ENCODE data around the gene IGDCC3. TPM values are rescaled to one million over a fixed set of nuclear protein-coding genes. Genes with fewer than 3 reads are reported as not detected.

The IGDCC3 gene
- total RNA-seq, 4 donors from 2014 or later: not detected

- Histone ChIP-seq H3K4me1 (peaks cover 14% of the 10 kb centered on the region), H3K4me3 (no peak overlapping the region), H3K9me3 (no peaks in the 10 kb centered on the region), H3K27me3 (no peaks in the 10 kb centered on the region), H3K27ac (no peak overlapping the region), H3K36me3 (no peaks in the 10 kb centered on the region)
- WGBS: 53% methylated on average over 6 of the region's 6 CpGs
- DNase-seq (ENCODE audit: low spot score in 2 of 2): no peak
- TF ChIP-seq POLR2AphosphoS5 (IDR thresholded peaks at IDR 0.05): no peak
- TF ChIP-seq, protein P1, sequence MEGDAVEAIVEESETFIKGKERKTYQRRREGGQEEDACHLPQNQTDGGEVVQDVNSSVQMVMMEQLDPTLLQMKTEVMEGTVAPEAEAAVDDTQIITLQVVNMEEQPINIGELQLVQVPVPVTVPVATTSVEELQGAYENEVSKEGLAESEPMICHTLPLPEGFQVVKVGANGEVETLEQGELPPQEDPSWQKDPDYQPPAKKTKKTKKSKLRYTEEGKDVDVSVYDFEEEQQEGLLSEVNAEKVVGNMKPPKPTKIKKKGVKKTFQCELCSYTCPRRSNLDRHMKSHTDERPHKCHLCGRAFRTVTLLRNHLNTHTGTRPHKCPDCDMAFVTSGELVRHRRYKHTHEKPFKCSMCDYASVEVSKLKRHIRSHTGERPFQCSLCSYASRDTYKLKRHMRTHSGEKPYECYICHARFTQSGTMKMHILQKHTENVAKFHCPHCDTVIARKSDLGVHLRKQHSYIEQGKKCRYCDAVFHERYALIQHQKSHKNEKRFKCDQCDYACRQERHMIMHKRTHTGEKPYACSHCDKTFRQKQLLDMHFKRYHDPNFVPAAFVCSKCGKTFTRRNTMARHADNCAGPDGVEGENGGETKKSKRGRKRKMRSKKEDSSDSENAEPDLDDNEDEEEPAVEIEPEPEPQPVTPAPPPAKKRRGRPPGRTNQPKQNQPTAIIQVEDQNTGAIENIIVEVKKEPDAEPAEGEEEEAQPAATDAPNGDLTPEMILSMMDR (IDR thresholded peaks at IDR 0.05): no peak
These were observed 69.8 kb downstream of the IGDCC3 start for GRCh38 chr15:65307978-65308377.

DNA sequence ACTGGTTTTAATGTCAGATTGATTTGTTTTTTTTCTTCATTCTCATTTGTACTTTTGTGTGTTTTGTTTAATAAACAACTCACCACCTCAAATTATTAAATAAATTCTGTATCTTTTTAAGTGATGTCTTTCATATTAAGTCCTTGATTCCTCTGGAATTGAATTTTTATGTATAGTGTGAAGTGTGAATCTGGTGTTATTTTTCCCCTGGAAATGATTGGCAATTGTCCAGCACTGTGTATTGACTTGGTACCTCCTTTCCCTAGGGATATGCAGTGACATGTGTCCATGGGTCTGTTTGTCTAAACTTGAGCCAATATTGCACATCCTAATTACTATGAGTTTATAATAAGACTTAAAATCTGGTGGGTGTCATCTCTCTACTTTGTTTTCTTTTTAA, 71.3 kb downstream of the IGDCC3 start:
- TF ChIP-seq, protein P1 (IDR thresholded peaks at IDR 0.05): no peak
- no peak for TF ChIP-seq POLR2A (IDR thresholded peaks at IDR 0.05)
- no peak for TF ChIP-seq EP300 (IDR thresholded peaks at IDR 0.05)
- TF ChIP-seq POLR2AphosphoS5 (IDR thresholded peaks at IDR 0.05): no peak
- H3K36me3 ChIP-seq: no peaks in the 10 kb centered on the region
- no peak overlapping the region for H3K27ac ChIP-seq
- H3K4me3 ChIP-seq: no peak overlapping the region
- H3K9me3 ChIP-seq: no peaks in the 10 kb centered on the region
- H3K27me3 ChIP-seq: no peaks in the 10 kb centered on the region
- H3K4me1 ChIP-seq: peaks cover 14% of the 10 kb centered on the region
- no peak for DNase-seq (ENCODE audit: low spot score in 2 of 2)

DNA sequence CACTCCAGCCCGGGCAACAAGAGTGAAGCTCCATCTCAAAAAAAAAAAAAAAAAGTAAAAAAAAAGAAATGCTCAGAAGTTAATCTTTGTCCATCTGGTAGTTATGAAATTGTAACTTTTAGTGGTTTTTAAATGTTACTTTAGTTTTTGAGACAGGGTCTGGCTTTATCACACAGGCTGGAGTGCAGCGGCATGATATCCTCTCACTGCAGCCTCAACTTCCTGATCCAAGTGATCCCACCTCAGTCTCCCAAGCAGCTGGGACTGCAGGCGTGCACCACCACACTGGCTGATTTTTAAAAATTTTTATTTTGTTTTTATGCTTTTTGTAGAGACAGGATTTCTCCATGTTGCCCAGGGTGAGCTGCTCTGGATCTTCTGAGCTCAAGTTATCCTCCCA, 72.0 kb downstream of the IGDCC3 start:
- TF ChIP-seq EP300 (IDR thresholded peaks at IDR 0.05): no peak
- no peak for TF ChIP-seq POLR2AphosphoS5 (IDR thresholded peaks at IDR 0.05)
- no peak for TF ChIP-seq POLR2A (IDR thresholded peaks at IDR 0.05)
- TF ChIP-seq, protein P1 (IDR thresholded peaks at IDR 0.05): no peak
- no peaks in the 10 kb centered on the region for H3K36me3 ChIP-seq
- H3K27ac ChIP-seq: no peak overlapping the region
- no peaks in the 10 kb centered on the region for H3K9me3 ChIP-seq
- no peak for DNase-seq (ENCODE audit: low spot score in 2 of 2)
- H3K4me3 ChIP-seq: no peak overlapping the region
- no peaks in the 10 kb centered on the region for H3K27me3 ChIP-seq
- WGBS: 71% methylated on average over 3 of the region's 3 CpGs
- peaks cover 14% of the 10 kb centered on the region for H3K4me1 ChIP-seq

- WGBS: 55% methylated on average over 14 of the region's 14 CpGs
- H3K4me3 ChIP-seq: peak overlapping the region; percentile 49
These were observed 72.5 kb downstream of the IGDCC3 start for GRCh38 chr15:65305150-65305758.

DNA sequence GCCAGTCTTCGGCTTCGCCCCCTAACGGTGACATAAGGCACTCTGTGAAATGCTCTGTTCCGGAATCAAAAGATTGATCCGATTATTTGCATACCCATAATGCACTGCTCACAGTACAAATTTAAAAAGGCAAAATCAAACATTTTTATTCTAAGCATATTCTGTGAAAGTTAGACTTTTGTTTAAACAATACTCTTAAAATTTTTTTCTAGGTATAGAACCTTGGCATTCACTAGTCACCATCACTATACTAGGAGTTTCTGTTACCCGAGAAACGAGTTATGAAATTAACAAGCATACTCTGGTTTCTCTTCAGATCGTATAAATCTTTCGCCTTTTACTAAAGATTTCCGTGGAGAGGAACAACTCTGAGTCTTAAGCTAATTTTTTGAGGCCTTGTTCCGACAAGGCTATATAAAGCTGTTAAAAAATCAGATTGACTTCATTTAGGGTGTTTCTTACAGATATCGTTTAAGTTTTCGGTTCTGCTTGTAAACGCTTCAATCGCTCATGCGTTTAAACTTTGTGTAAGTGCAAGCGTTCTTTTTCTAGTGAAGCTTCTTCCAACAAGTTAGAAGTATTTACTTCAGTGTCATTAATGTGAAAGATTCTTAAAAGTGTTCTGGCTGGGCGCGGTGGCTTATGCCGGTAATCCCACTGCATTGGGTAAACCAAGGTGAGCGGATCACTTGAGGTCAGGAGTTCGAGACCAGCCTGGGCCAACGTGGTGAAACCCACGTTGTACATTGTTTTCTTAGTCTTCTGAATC, 73.2 kb downstream of the IGDCC3 start, which contains the start of gene RNU5B-1:
Gene RNU5B-1, plus strand, starts transcription at position 297 of the 769 bp plus-strand sequence.
- peak within 1 kb of the TSS; percentile 49 for H3K4me3 ChIP-seq
- under 1% methylated on average over 24 of the region's 24 CpGs for WGBS
- TF ChIP-seq POLR2AphosphoS5 (IDR thresholded peaks at IDR 0.05) (peak; percentile 61 to 91 (median 84)), EP300 (IDR thresholded peaks at IDR 0.05) (no peak), POLR2A (IDR thresholded peaks at IDR 0.05) (peak; percentile 97 to 99)
- TF ChIP-seq, protein P1 (IDR thresholded peaks at IDR 0.05): peak in 1 of 2 donors; percentile 89
- peaks cover 14% of the 10 kb centered on the region for H3K4me1 ChIP-seq
- no peaks in the 10 kb centered on the region for H3K9me3 ChIP-seq
- H3K36me3 ChIP-seq: no peaks in the 10 kb centered on the region
- no peaks in the 10 kb centered on the region for H3K27me3 ChIP-seq
- peak within 1 kb of the TSS; percentile 91 for H3K27ac ChIP-seq
- DNase-seq (ENCODE audit: low spot score in 2 of 2): peak; percentile 80 to 84

More at GRCh38 chr15:65305150-65305758, 72.5 kb downstream of the IGDCC3 start:
- Histone ChIP-seq H3K36me3 (no peaks in the 10 kb centered on the region), H3K9me3 (no peaks in the 10 kb centered on the region), H3K27me3 (no peaks in the 10 kb centered on the region), H3K4me1 (peaks cover 14% of the 10 kb centered on the region), H3K27ac (peak overlapping the region; percentile 91)
- DNase-seq (ENCODE audit: low spot score in 2 of 2): no peak
- TF ChIP-seq EP300 (IDR thresholded peaks at IDR 0.05) (no peak), POLR2A (IDR thresholded peaks at IDR 0.05) (no peak), POLR2AphosphoS5 (IDR thresholded peaks at IDR 0.05) (no peak)
- TF ChIP-seq, protein P1 (IDR thresholded peaks at IDR 0.05): no peak

Data from suprapubic skin (tissue), 4 donors.